Endodermal cell (in vitro differentiated cells): Measurements from ENCODE around the gene KCNJ9. TPM values are rescaled to one million over a fixed set of nuclear protein-coding genes. Genes with fewer than 3 reads are reported as not detected.
A peak's percentile ranks its signal among the peaks of the same experiment; 100 is the strongest.

Experiments used
- DNase-seq: peaks from one replicate; pipeline ENCODE4 v3.0.0-alpha.2; 2017
- H3K27ac ChIP-seq: 2 replicates; pipeline ENCODE4 v1.5.1; 2013; ENCODE audit warnings: mild to moderate bottlenecking, low read depth, low read length, moderate library complexity
- H3K27me3 ChIP-seq: 2 replicates; pipeline ENCODE4 v1.6.1; 2013; ENCODE audit warnings: mild to moderate bottlenecking, low read length, moderate library complexity; ENCODE audit not compliant: insufficient read depth, control insufficient read depth, poor library complexity, severe bottlenecking
- H3K36me3 ChIP-seq: 2 replicates; pipeline ENCODE4 v1.7.0; 2013; ENCODE audit warnings: mild to moderate bottlenecking, low read length, moderate library complexity; ENCODE audit not compliant: control insufficient read depth, insufficient read depth
- H3K4me1 ChIP-seq: one replicate; pipeline ENCODE4 v1.7.0; 2013; ENCODE audit warnings: low read length; ENCODE audit not compliant: control insufficient read depth, insufficient read depth
- H3K4me3 ChIP-seq: 2 replicates; pipeline ENCODE4 v1.5.1; 2013; ENCODE audit warnings: mild to moderate bottlenecking, low read length, moderate library complexity
- H3K9ac ChIP-seq: 2 replicates; pipeline ENCODE4 v1.6.1; 2013; ENCODE audit warnings: mild to moderate bottlenecking, low read length, moderate library complexity; ENCODE audit not compliant: poor library complexity, severe bottlenecking; ENCODE audit errors: extremely low read depth
- H3K9me3 ChIP-seq: 2 replicates; pipeline ENCODE4 v1.6.1; 2013; ENCODE audit warnings: mild to moderate bottlenecking, low read length, moderate library complexity; ENCODE audit not compliant: control insufficient read depth
- H3K27ac Mint-ChIP-seq: 2 replicates; pipeline ENCODE4 v1.8.0; 2020; ENCODE audit warnings: mixed read lengths
- H3K27me3 Mint-ChIP-seq: 2 replicates; pipeline ENCODE4 v1.8.0; 2021; ENCODE audit warnings: mild to moderate bottlenecking, mixed read lengths; ENCODE audit not compliant: insufficient read depth
- H3K36me3 Mint-ChIP-seq: 2 replicates; pipeline ENCODE4 v1.8.0; 2020; ENCODE audit warnings: low read depth, mixed read lengths
- H3K4me1 Mint-ChIP-seq: 2 replicates; pipeline ENCODE4 v1.8.0; 2020; ENCODE audit warnings: mixed read lengths
- H3K4me3 Mint-ChIP-seq: 2 replicates; pipeline ENCODE4 v1.8.0; 2020; ENCODE audit warnings: mild to moderate bottlenecking, moderate library complexity, mixed read lengths
- H3K9me3 Mint-ChIP-seq: 2 replicates; pipeline ENCODE4 v1.8.0; 2020; ENCODE audit warnings: mild to moderate bottlenecking, mixed read lengths
- CTCF ChIP-seq: fragments of 200-600 bp; sonication (generic); conservative IDR thresholded peaks from 2 replicates; pipeline ENCODE4 v1.5.0; 2021; ENCODE audit warnings: antibody characterized with exemption, mild to moderate bottlenecking
- WGBS, 2 experiments: methylation state at CpG; one replicate each; pipeline versions ENCODE4 v1.1.5 to v1.1.7; 2013; ENCODE audit warnings: missing lambda C conversion rate in 2 of 2, mixed read lengths in 1 of 2; ENCODE audit not compliant: insufficient coverage in 1 of 2, insufficient read length in 1 of 2; 5-methylcytosine and 5-hydroxymethylcytosine counted together
- total RNA-seq, 2 donors: library from RNA; stranded (reverse); fragmentation: NEBNext Ultra II Directional in 1 of 2; extraction: Animal tissue kit (Norgen Biotek cat#: 25700) in 1 of 2; gene quantifications; 2 replicates in 1 of 2; 3 replicates in 1 of 2; pipeline ENCODE4 v1.2.1, GENCODE V29; 2021

KCNJ9 gene
- total RNA-seq, 2 donors from 2014 or later = not detected

GRCh38 chr1:160103658-160104408 lies 22.5 kb downstream of the KCNJ9 start:
- Mint-ChIP-seq H3K9me3 (no peaks in the 10 kb centered on the region), H3K27ac (no peak overlapping the region), H3K4me1 (peaks cover 11% of the 10 kb centered on the region), H3K4me3 (no peak overlapping the region), H3K27me3 (peaks cover 1% of the 10 kb centered on the region), H3K36me3 (no peaks in the 10 kb centered on the region)
- 50 to 100% methylated on average over 1 to 5 of the region's 6 CpGs for WGBS, 2 experiments
- peak; percentile 61 for DNase-seq
- no peaks in the 10 kb centered on the region for H3K27me3 ChIP-seq
- H3K36me3 ChIP-seq = no peaks in the 10 kb centered on the region
- no peak overlapping the region for H3K27ac ChIP-seq
- no peaks in the 10 kb centered on the region for H3K9me3 ChIP-seq
- H3K9ac ChIP-seq = no peak overlapping the region
- TF ChIP-seq CTCF = no peak
- peaks cover 4% of the 10 kb centered on the region for H3K4me1 ChIP-seq
- no peak overlapping the region for H3K4me3 ChIP-seq

DNA sequence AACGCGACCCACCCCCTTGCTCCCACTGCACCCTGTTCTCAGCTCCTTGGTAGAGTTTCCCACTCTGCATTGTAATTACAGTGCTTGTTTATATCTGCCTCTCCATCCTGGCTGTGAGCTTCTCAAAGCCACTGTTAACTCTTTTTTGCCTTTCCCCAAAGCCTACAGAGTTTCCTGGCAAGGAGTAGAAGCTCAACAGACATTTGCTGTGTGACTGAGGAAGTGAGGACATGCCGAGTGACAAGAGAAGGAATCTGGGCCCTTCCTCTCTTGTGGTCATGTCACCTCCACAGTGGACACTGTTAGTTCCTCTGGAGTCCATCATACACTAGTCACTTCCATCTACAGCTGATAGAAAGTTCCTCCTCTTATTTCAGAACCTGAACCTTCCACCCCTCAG lies 23.1 kb downstream of the KCNJ9 start:
- no peak overlapping the region for H3K4me3 ChIP-seq
- no peaks in the 10 kb centered on the region for H3K9me3 ChIP-seq
- no peak overlapping the region for H3K27ac ChIP-seq
- WGBS, 2 experiments = 79 to 83% methylated on average over 3 of the region's 3 CpGs
- no peaks in the 10 kb centered on the region for H3K9me3 Mint-ChIP-seq
- no peaks in the 10 kb centered on the region for H3K36me3 Mint-ChIP-seq
- H3K4me3 Mint-ChIP-seq = no peak overlapping the region
- H3K27me3 Mint-ChIP-seq = peaks cover 1% of the 10 kb centered on the region
- H3K4me1 Mint-ChIP-seq = peaks cover 16% of the 10 kb centered on the region
- no peak overlapping the region for H3K27ac Mint-ChIP-seq
- H3K27me3 ChIP-seq = no peaks in the 10 kb centered on the region
- H3K36me3 ChIP-seq = no peaks in the 10 kb centered on the region
- no peak for TF ChIP-seq CTCF
- no peak for DNase-seq
- H3K4me1 ChIP-seq = peaks cover 5% of the 10 kb centered on the region
- no peak overlapping the region for H3K9ac ChIP-seq

- H3K27ac Mint-ChIP-seq = no peak overlapping the region
- 96% methylated on average over 2 to 5 of the region's 5 CpGs for WGBS, 2 experiments
- DNase-seq = no peak
- Histone ChIP-seq H3K4me1 (peaks cover 8% of the 10 kb centered on the region), H3K36me3 (no peaks in the 10 kb centered on the region), H3K27me3 (no peaks in the 10 kb centered on the region), H3K9ac (no peak overlapping the region), H3K27ac (no peak overlapping the region), H3K4me3 (no peak overlapping the region), H3K9me3 (no peaks in the 10 kb centered on the region)
- no peaks in the 10 kb centered on the region for H3K36me3 Mint-ChIP-seq
- TF ChIP-seq CTCF = no peak
- peaks cover 21% of the 10 kb centered on the region for H3K4me1 Mint-ChIP-seq
- no peaks in the 10 kb centered on the region for H3K9me3 Mint-ChIP-seq
- peaks cover 1% of the 10 kb centered on the region for H3K27me3 Mint-ChIP-seq
- H3K4me3 Mint-ChIP-seq = no peak overlapping the region
Observed at GRCh38 chr1:160105155-160105554, 23.8 kb downstream of the KCNJ9 start.
